ENCODE measurements around the gene ZNF664. TPM values are rescaled to one million over a fixed set of nuclear protein-coding genes. Genes with fewer than 3 reads are reported as not detected.

Gene ZNF664
- total RNA-seq, 2 experiments from 2014 or later = 45.6 to 59.8 TPM

GRCh38 chr12:124006846-124007713 is 34.1 kb downstream of the ZNF664 start:
- H2AFZ ChIP-seq (ENCODE audit: low read length) = no peak overlapping the region
- intact Hi-C loops (cut with micrococcal nuclease; ENCODE audit: unreplicated experiment) = no loop called here
- ChIA-PET POLR2A (interaction anchor here (0.9 kb wide), 1 partner anchor 32 kb away, joined by 3 read pairs; no protein-coding TSS in a partner anchor), CTCF (ENCODE audit: unreplicated experiment) (no interaction called here)
- H3K9me3 ChIP-seq (ENCODE audit: low read length) = no peaks in the 10 kb centered on the region
- no peaks in the 10 kb centered on the region for H3K79me2 ChIP-seq (ENCODE audit: insufficient read depth, low read depth, low read length)
- H3K4me3 ChIP-seq (ENCODE audit: low read depth, low read length, poor library complexity, severe bottlenecking) = no peak overlapping the region
- DNase-seq (ENCODE audit: low spot score) = no peak
- BruUV-seq (replicated peaks) = no TSS peak
- peaks cover 43% of the 10 kb centered on the region; the same call in 1 of the 2 replicates for H3K36me3 ChIP-seq (ENCODE audit: insufficient read depth, low read length)
- H3K27ac ChIP-seq (ENCODE audit: low read depth, low read length, poor library complexity, severe bottlenecking) = peak overlapping the region; percentile 23
- no peaks in the 10 kb centered on the region for H4K20me1 ChIP-seq (ENCODE audit: insufficient read depth, low read length)
- H3K9me2 ChIP-seq (ENCODE audit: insufficient read depth, low read length) = no peaks in the 10 kb centered on the region
- TF ChIP-seq EZH2phosphoT487 (IDR thresholded peaks at IDR 0.05; ENCODE audit: borderline replicate concordance, low read depth, low read length) (no peak), CTCF (conservative IDR thresholded peaks at IDR 0.05; ENCODE audit: low read length) (no peak)
- no peak overlapping the region for H3K4me2 ChIP-seq (ENCODE audit: low read length)
- peaks cover 10% of the 10 kb centered on the region for H3K4me1 ChIP-seq (ENCODE audit: insufficient read depth, low read length, poor library complexity, severe bottlenecking)

GRCh38 chr12:124007826-124008570 is 35.0 kb downstream of the ZNF664 start:
- Histone ChIP-seq H3K36me3 (ENCODE audit: insufficient read depth, low read length) (peaks cover 52% of the 10 kb centered on the region), H3K4me1 (ENCODE audit: insufficient read depth, low read length, poor library complexity, severe bottlenecking) (peaks cover 10% of the 10 kb centered on the region), H3K9me3 (ENCODE audit: low read length) (no peaks in the 10 kb centered on the region), H3K4me2 (ENCODE audit: low read length) (no peak overlapping the region), H4K20me1 (ENCODE audit: insufficient read depth, low read length) (no peaks in the 10 kb centered on the region), H3K4me3 (ENCODE audit: low read depth, low read length, poor library complexity, severe bottlenecking) (no peak overlapping the region), H3K27ac (ENCODE audit: low read depth, low read length, poor library complexity, severe bottlenecking) (no peak overlapping the region), H2AFZ (ENCODE audit: low read length) (no peak overlapping the region), H3K9me2 (ENCODE audit: insufficient read depth, low read length) (no peaks in the 10 kb centered on the region), H3K79me2 (ENCODE audit: insufficient read depth, low read depth, low read length) (no peaks in the 10 kb centered on the region)
- CTCF ChIA-PET (ENCODE audit: unreplicated experiment) = no interaction called here
- TF ChIP-seq EZH2phosphoT487 (IDR thresholded peaks at IDR 0.05; ENCODE audit: borderline replicate concordance, low read depth, low read length) (no peak), CTCF (conservative IDR thresholded peaks at IDR 0.05; ENCODE audit: low read length) (no peak)
- no TSS peak for BruUV-seq (replicated peaks)
- intact Hi-C loops (cut with micrococcal nuclease; ENCODE audit: unreplicated experiment) = no loop called here
- DNase-seq (ENCODE audit: low spot score) = no peak
- POLR2A ChIA-PET = no interaction called here
